ENCODE results near the gene DRD3.
A peak's percentile ranks its signal among the peaks of the same experiment; 100 is the strongest.

Gene DRD3

DNA sequence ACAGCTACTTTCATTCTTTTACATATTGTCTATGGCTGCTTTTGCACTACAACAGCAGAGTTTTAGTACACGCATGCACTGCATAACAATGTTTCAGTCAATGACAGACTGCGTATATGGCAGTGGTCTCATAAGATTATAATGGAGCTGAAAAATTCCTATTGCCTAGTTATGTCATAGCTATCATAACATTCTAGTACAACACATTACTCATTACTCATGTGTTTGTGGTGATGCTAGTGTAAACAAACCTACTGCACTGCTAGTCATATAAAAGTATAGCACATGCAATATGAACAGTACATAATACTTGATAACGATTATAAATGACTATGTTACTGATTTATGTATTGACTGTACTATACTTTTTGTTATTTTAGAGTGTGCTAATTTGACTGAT lies 74.4 kb downstream of the DRD3 start:
- TF ChIP-seq SP1 (IDR thresholded peaks at IDR 0.05) = no peak
- TF ChIP-seq TARDBP (IDR thresholded peaks at IDR 0.05) = no peak
- no peak for TF ChIP-seq FOXA1 (IDR thresholded peaks at IDR 0.05)
- TF ChIP-seq NFRKB (IDR thresholded peaks at IDR 0.05) = no peak
- TF ChIP-seq ARNT (IDR thresholded peaks at IDR 0.05) = no peak
- ChIA-PET POLR2A (no interaction called here), CTCF (no interaction called here)
- DNase-seq (ENCODE audit: extremely low spot score) = no peak

DNA sequence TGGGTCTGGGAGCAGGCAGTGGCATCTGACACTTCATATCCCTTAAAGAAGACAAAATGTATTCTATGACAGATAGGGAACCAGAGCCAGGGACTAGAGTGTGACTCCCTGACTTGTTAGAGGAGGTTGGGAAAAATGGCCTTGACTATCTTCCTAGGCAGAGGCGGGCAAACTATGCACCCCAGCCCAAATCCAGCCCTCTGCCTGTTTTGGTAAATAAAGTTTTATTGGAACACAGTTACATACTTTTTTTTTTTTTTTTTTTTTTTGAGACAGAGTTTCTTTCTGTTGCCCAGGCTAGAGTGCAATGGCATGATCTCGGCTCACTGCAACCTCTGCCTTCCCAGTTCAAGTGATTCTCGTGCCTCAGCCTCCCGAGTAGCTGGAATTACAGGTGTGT lies 75.0 kb downstream of the DRD3 start:
- no peak for DNase-seq (ENCODE audit: extremely low spot score)
- TF ChIP-seq TARDBP (IDR thresholded peaks at IDR 0.05) = no peak
- peak; percentile 26; the same call in 1 of the 2 replicates for TF ChIP-seq ZNF384 (IDR thresholded peaks at IDR 0.05)
- TF ChIP-seq ELF4 (IDR thresholded peaks at IDR 0.05) = no peak
- CTCF ChIA-PET = no interaction called here
- POLR2A ChIA-PET = no interaction called here

DNA sequence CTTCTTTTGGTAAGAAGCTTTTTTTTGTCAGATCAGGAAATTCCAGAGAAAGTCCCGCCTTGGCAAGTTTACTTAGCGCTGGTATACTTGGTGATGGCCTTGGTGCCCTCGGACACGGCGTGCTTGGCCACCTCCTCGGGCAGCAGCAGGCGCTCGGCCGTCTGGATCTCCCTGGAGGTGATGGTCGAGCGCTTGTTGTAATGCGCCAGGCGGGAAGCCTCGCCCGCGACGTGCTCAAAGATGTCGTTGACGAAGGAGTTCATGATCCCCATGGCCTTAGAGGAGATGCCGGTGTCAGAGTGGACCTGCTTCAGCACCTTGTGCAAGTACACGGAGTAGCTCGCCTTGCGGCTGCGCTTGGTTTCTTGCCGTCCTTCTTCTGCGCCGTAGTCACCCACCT lies 75.7 kb downstream of the DRD3 start:
- TF ChIP-seq NFRKB (IDR thresholded peaks at IDR 0.05) (no peak), LEF1 (IDR thresholded peaks at IDR 0.05; ENCODE audit: borderline replicate concordance) (no peak), CTBP1 (IDR thresholded peaks at IDR 0.05; ENCODE audit: borderline replicate concordance) (no peak), SUZ12 (IDR thresholded peaks at IDR 0.05) (no peak), FOXA1 (IDR thresholded peaks at IDR 0.05) (no peak), L3MBTL2 (conservative IDR thresholded peaks at IDR 0.05) (no peak), HDGF (IDR thresholded peaks at IDR 0.05; ENCODE audit: borderline replicate concordance) (no peak), BHLHE40 (IDR thresholded peaks at IDR 0.05; ENCODE audit: borderline replicate concordance) (no peak), FOXK2 (IDR thresholded peaks at IDR 0.05) (no peak), SP1 (IDR thresholded peaks at IDR 0.05) (no peak), ELF4 (IDR thresholded peaks at IDR 0.05) (no peak), ZNF384 (IDR thresholded peaks at IDR 0.05) (no peak), FOXM1 (IDR thresholded peaks at IDR 0.05; ENCODE audit: borderline replicate concordance) (no peak), TARDBP (IDR thresholded peaks at IDR 0.05) (no peak), ARNT (IDR thresholded peaks at IDR 0.05) (no peak)
- TF ChIP-seq, protein P1, sequence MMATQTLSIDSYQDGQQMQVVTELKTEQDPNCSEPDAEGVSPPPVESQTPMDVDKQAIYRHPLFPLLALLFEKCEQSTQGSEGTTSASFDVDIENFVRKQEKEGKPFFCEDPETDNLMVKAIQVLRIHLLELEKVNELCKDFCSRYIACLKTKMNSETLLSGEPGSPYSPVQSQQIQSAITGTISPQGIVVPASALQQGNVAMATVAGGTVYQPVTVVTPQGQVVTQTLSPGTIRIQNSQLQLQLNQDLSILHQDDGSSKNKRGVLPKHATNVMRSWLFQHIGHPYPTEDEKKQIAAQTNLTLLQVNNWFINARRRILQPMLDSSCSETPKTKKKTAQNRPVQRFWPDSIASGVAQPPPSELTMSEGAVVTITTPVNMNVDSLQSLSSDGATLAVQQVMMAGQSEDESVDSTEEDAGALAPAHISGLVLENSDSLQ (IDR thresholded peaks at IDR 0.05) = no peak
- POLR2A ChIA-PET = no interaction called here
- CTCF ChIA-PET = no interaction called here
- DNase-seq (ENCODE audit: extremely low spot score) = no peak

DNA sequence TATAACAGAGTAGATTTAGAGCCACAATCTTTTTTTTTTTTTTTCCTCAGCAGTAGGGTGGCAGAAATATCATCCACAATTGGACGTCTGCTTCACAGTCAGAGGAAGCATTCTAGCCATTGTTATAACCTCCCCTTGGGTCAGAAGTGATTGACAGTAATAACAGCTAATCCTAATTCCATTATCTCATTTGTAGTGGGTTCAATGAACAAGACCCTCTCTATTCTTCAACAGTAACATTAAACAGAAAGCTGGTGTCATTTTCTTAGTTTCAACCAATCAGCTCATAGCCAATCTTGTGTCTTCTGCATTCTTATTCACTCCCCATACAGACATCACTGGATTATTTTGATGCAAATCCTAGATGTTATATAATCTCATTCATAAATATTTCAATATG lies 77.8 kb downstream of the DRD3 start:
- TF ChIP-seq, protein P1 (IDR thresholded peaks at IDR 0.05) = no peak
- POLR2A ChIA-PET = no interaction called here
- DNase-seq (ENCODE audit: extremely low spot score) = no peak
- CTCF ChIA-PET = interaction anchor here (0.7 kb wide), 1 partner anchor 21 kb away, joined by 7 read pairs; no protein-coding TSS in a partner anchor

DNA sequence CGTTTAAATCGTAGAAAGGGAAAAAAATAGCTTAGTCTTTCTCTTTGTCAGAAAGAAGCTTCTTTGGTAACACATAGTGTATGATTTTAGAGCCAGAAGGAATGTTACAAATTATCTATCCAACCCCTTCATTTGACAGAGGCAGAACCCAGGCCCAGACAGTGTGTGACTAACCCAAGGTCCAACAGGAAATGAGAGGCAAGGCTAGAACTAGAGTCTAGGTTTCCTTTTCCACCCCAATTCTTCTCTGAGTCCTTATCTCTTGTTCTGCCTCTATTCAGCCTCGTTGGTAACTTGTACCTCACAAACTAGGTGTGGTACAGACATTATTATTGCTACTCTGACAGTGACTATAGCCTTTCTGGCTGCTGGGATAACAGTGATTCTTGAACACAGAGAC lies 83.1 kb downstream of the DRD3 start:
- CTCF ChIA-PET = no interaction called here

DNA sequence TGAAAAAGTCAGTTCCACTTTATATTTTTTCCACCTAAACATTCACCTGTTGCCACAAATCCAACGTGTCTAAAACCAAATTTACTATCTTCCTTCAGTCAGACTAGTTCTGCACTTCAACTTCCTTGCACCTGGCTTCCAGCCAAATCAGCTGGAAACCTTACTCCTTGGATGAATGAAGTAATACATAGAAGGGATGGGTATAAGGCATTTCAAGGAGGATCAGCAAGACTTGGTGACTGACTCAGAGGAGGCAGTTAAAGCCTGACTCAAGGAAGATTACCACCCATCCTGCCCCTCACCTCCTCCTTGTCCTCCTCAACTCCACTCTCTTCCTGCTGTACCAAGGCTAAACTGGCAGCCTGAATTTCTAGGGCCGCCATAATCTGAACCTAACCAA lies 85.3 kb downstream of the DRD3 start:
- POLR2A ChIA-PET = no interaction called here
- TF ChIP-seq FOXK2 (IDR thresholded peaks at IDR 0.05) (no peak), HDGF (IDR thresholded peaks at IDR 0.05; ENCODE audit: borderline replicate concordance) (no peak), TARDBP (IDR thresholded peaks at IDR 0.05) (no peak), L3MBTL2 (conservative IDR thresholded peaks at IDR 0.05) (no peak), FOXM1 (IDR thresholded peaks at IDR 0.05; ENCODE audit: borderline replicate concordance) (no peak)
- peak; percentile 23 for DNase-seq (ENCODE audit: extremely low spot score)
- CTCF ChIA-PET = no interaction called here

More for the DNA sequence above, 83.1 kb downstream of the DRD3 start:
- POLR2A ChIA-PET = no interaction called here
- TF ChIP-seq BHLHE40 (IDR thresholded peaks at IDR 0.05; ENCODE audit: borderline replicate concordance) = no peak
- no peak for TF ChIP-seq HDGF (IDR thresholded peaks at IDR 0.05; ENCODE audit: borderline replicate concordance)
- TF ChIP-seq FOXA1 (IDR thresholded peaks at IDR 0.05) = no peak
- TF ChIP-seq L3MBTL2 (conservative IDR thresholded peaks at IDR 0.05) = no peak
- TF ChIP-seq SUZ12 (IDR thresholded peaks at IDR 0.05) = no peak
- no peak for TF ChIP-seq CTBP1 (IDR thresholded peaks at IDR 0.05; ENCODE audit: borderline replicate concordance)
- no peak for TF ChIP-seq ARNT (IDR thresholded peaks at IDR 0.05)
- TF ChIP-seq FOXK2 (IDR thresholded peaks at IDR 0.05) = no peak
- TF ChIP-seq ELF4 (IDR thresholded peaks at IDR 0.05) = no peak
- TF ChIP-seq NFRKB (IDR thresholded peaks at IDR 0.05) = no peak
- TF ChIP-seq, protein P1 (IDR thresholded peaks at IDR 0.05) = no peak
- TF ChIP-seq FOXM1 (IDR thresholded peaks at IDR 0.05; ENCODE audit: borderline replicate concordance) = no peak
- no peak for TF ChIP-seq TARDBP (IDR thresholded peaks at IDR 0.05)
- no peak for TF ChIP-seq ZNF384 (IDR thresholded peaks at IDR 0.05)
- no peak for TF ChIP-seq LEF1 (IDR thresholded peaks at IDR 0.05; ENCODE audit: borderline replicate concordance)
- DNase-seq (ENCODE audit: extremely low spot score) = no peak

DNA sequence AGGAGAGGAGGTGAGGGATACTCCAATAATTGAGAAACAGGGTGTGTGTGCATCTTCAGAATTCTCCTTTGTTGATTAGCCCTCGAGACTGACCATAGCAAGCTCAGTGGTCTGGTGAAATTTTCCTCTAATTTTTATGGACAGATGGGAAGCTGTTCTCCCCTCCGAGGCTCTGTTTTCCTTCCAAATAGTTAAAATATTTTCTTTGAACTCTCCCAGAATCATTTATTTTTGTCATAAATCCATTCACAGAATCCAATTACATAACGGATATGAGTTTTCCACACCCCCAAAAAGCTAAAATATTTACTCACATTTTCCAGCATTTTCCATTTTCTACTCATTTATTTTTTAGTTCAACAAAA lies 85.9 kb downstream of the DRD3 start:
- CTCF ChIA-PET = no interaction called here
- POLR2A ChIA-PET = no interaction called here
- TF ChIP-seq LEF1 (IDR thresholded peaks at IDR 0.05; ENCODE audit: borderline replicate concordance) (no peak), CTBP1 (IDR thresholded peaks at IDR 0.05; ENCODE audit: borderline replicate concordance) (no peak), NFRKB (IDR thresholded peaks at IDR 0.05) (no peak), TARDBP (IDR thresholded peaks at IDR 0.05) (no peak)
- DNase-seq (ENCODE audit: extremely low spot score) = no peak

Data from HEK293T (cell line).